ENCODE measurements around the gene USF3. TPM values are rescaled to one million over a fixed set of nuclear protein-coding genes. Genes with fewer than 3 reads are reported as not detected.

USF3 gene
- polyA plus RNA-seq, 1 donor from 2014 or later = 15.4 TPM

GRCh38 chr3:113730550-113730949, 34.1 kb upstream of the USF3 start:
- Histone ChIP-seq H3K27me3 (ENCODE audit: insufficient read depth, low read depth, low read length) (no peaks in the 10 kb centered on the region), H3K79me2 (replicated peaks; ENCODE audit: insufficient read depth, low read length) (peaks cover 44% of the 10 kb centered on the region)

GRCh38 chr3:113728661-113729060, 32.2 kb upstream of the USF3 start:
- Histone ChIP-seq H3F3A (ENCODE audit: insufficient read depth, low read length, poor library complexity, severe bottlenecking) (no peaks in the 10 kb centered on the region), H3K9me2 (ENCODE audit: insufficient read depth, low read length) (no peaks in the 10 kb centered on the region), H3K79me2 (replicated peaks; ENCODE audit: insufficient read depth, low read length) (peaks cover 38% of the 10 kb centered on the region), H2AFZ (ENCODE audit: low read depth, low read length) (no peak overlapping the region), H4K20me1 (ENCODE audit: insufficient read depth) (no peaks in the 10 kb centered on the region), H3K27ac (ENCODE audit: low read length) (no peak overlapping the region), H3K4me3 (ENCODE audit: low read length) (no peak overlapping the region), H3K9ac (ENCODE audit: low read length) (no peak overlapping the region), H3K27me3 (ENCODE audit: insufficient read depth, low read depth, low read length) (no peaks in the 10 kb centered on the region), H3K36me3 (ENCODE audit: insufficient read depth, low read length) (no peaks in the 10 kb centered on the region), H3K9me3 (ENCODE audit: low read length) (no peaks in the 10 kb centered on the region), H3K4me2 (ENCODE audit: low read length) (no peak overlapping the region)
- TF ChIP-seq POLR2AphosphoS5 (IDR thresholded peaks at IDR 0.05) (no peak), RAD21 (conservative IDR thresholded peaks at IDR 0.05) (no peak), REST (IDR thresholded peaks at IDR 0.05; ENCODE audit: borderline replicate concordance) (no peak), SMC3 (conservative IDR thresholded peaks at IDR 0.05; ENCODE audit: poor library complexity) (no peak), TAF1 (IDR thresholded peaks at IDR 0.05; ENCODE audit: low read depth) (no peak), MXI1 (conservative IDR thresholded peaks at IDR 0.05; ENCODE audit: poor library complexity, severe bottlenecking) (no peak), CTCF (IDR thresholded peaks at IDR 0.05; ENCODE audit: poor library complexity, severe bottlenecking) (no peak), EP300 (conservative IDR thresholded peaks at IDR 0.05; ENCODE audit: poor library complexity, severe bottlenecking) (no peak), EZH2 (IDR thresholded peaks at IDR 0.05; ENCODE audit: borderline replicate concordance, insufficient read depth, low read length, poor library complexity, severe bottlenecking) (no peak)

More at GRCh38 chr3:113730550-113730949, 34.1 kb upstream of the USF3 start:
- no peaks in the 10 kb centered on the region for H3K36me3 ChIP-seq (ENCODE audit: insufficient read depth, low read length)
- H3K4me3 ChIP-seq (ENCODE audit: low read length) = no peak overlapping the region
- H3K4me2 ChIP-seq (ENCODE audit: low read length) = no peak overlapping the region
- H3K9ac ChIP-seq (ENCODE audit: low read length) = no peak overlapping the region
- H3K27ac ChIP-seq (ENCODE audit: low read length) = no peak overlapping the region
- no peaks in the 10 kb centered on the region for H3K9me2 ChIP-seq (ENCODE audit: insufficient read depth, low read length)
- no peaks in the 10 kb centered on the region for H4K20me1 ChIP-seq (ENCODE audit: insufficient read depth)
- no peaks in the 10 kb centered on the region for H3K9me3 ChIP-seq (ENCODE audit: low read length)
- H3F3A ChIP-seq (ENCODE audit: insufficient read depth, low read length, poor library complexity, severe bottlenecking) = no peaks in the 10 kb centered on the region
- H2AFZ ChIP-seq (ENCODE audit: low read depth, low read length) = no peak overlapping the region
- no peak for TF ChIP-seq EP300 (conservative IDR thresholded peaks at IDR 0.05; ENCODE audit: poor library complexity, severe bottlenecking)
- TF ChIP-seq EZH2 (IDR thresholded peaks at IDR 0.05; ENCODE audit: borderline replicate concordance, insufficient read depth, low read length, poor library complexity, severe bottlenecking) = no peak
- no peak for TF ChIP-seq POLR2AphosphoS5 (IDR thresholded peaks at IDR 0.05)

Data from neural cell (in vitro differentiated cells).